Globus pallidus (tissue), 1 donor: ENCODE results near the gene ZNF581.

Experiments
- DNase-seq: peaks from one replicate; pipeline ENCODE4 v3.0.0-alpha.2; 2015; ENCODE audit warnings: low spot score

The ZNF581 gene, protein sequence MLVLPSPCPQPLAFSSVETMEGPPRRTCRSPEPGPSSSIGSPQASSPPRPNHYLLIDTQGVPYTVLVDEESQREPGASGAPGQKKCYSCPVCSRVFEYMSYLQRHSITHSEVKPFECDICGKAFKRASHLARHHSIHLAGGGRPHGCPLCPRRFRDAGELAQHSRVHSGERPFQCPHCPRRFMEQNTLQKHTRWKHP

DNA sequence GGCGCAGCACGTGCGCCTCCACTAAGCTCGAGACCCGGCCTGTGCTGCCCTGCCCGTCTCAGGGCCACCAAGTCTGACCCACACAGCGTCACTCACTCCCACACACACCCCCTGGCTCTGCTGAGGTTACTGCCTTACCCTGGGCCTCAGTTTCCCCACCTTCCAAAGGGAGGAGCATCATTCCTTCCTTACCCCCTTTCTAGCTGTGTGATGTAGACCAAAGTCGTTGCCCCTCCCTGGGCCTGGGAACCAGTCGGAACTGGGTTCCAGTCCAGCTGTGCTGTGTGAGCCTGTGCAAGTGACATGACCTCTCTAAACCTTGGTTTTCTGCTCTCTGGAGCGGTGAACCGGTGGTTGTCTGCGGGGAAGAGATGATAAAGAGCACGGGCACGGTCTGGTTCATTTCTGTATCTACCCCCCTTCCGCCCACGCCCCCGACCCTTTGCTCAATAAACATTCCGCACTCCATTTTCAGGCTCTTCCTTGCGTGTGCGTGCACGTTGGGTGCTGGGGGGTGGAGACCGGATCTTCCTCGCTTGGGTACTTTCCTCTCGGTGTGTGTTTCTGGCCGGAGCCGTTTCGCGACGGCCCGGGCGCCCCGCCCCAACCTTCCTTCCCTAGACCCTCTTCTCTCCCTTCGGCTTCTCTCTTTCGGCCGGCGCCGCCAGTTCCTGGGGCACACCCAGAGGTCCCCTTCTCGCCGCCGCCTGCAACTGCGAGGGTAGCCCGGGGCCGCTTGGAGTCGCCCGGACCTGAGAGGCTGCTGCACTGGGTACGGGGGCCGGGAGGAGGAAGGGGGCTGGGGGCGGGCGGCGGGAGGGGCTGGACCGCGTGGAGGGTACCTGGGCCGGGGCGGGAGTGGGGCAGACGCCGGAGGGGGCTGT is at the start of gene ZNF581:
Gene ZNF581 (plus strand): TSS at position 647 of the 884 bp plus-strand sequence. CDS start 923 bp downstream, outside the sequence.
- peak; percentile 58 for DNase-seq

DNA sequence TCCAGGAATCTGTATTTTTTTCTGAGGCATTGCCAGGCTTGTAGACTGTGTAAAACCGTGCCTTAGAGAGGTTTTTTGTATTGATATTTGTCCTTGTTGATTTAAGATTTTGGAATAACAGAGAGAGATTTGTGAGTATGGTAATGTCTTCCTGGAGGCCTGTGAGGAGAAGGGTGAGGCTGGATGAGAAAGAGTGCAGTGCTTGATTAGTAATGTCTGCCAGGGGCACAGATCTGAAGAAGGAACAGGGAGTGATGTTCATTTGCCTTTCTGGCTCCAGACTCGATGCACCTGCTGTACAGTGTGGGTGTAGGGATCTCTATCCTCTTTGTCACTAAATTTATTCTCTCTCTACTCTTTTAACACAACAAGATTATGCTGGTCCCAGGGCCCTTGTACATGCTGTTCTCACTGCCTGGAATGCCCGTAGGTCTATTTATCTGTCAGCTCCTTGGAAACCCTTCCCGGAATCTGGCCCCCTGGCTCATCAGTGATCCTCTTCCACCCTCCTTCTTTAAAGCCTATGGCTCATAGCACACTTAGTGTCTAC is 48.4 kb upstream of the ZNF581 start:
- no peak for DNase-seq

DNA sequence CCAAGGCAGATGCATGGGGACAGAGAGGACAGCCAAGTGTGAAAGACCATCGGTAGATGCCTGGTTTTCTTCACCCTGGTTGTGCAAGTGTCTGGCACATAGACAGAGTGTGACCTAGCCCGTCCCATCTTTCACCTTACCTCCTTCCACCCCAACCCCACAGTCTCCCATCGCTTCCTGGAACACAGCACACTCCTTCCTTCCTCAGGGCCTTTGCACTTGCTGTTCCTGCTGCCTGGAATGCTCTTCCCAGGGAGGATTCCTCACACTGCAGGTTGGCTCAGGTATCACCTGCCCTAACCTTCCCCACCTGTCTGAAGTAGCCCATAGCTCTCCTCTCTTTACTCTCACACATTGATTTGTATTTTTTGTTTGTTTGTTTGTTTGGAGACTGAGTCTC is 47.1 kb upstream of the ZNF581 start:
- DNase-seq, result no peak

DNA sequence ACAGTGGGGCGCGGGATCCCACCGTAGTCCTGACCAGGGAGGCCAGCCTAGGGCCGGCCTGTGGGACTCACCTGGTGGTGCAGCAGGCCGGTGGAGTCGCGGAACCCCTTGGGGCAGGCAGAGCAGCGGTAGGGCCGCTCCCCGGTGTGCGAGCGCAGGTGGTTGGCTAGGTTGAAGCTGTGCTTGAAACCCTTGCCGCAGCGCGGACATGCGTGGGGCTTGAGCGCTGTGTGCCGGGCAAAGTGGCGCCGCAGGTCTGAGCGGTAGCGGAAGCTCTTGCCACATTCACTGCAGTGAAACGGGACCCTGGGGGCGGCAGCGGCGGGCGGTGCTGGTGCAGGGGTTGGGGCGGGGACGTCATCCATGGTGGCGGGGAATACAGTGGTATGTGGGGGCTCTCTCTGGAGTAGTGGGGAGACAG is 45.9 kb upstream of the ZNF581 start:
- DNase-seq, result no peak

DNA sequence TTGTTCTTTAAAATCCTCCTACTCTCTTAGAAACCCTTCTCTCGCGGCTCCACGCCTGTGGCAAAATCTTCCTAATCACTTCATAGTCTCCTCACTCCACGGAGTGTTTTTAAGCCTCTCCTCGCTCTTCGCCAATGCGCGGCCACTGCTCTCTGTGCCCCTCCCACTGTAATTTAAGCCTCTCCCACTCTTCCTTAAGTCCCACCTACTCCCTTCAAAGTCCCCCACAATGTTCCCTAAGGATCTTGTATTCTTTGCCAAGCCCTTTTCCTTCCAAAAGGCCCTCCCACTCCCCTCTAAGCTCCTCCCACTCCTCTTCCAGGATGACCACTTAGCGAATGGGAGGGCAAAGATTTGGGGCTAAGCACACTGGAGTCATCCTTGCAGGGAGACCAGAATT is 45.4 kb upstream of the ZNF581 start:
- no peak for DNase-seq

DNA sequence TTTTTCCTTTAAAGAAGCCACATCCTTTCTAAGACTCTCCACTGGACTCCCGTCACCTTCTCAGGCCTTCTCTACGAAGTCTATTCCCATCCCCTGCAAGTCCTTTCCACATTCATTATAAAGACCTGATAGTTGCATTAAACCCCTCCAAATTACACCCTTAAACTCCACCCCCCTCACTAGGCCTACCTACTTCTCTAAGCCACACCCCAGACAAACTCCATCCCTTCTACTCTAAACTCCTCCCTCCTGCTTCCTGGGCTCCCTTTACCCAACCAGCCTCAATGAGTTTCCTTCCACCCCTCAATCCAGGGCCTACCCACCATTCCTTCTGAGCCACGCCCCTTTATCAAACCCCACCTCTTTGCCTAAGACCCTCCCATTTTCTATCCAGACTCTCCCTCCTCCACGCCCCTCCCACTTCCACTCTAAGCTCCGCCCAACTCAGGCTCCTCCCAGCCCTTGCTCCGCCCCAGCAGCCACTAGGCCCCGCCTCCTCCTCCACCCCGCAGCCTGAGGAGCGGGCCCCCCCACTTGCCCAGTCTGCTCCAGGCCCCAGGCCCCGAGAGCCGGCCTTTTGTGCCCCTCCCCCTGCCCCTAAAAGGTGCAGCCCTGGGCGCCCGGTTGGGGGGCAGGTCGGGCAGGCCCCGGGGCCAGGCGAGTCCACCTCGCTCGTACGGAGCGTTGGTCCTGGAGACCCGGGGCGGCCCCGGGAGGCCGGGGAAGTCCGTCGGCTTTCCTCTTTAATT is 44.6 kb upstream of the ZNF581 start:
- peak; percentile 94 for DNase-seq

DNA sequence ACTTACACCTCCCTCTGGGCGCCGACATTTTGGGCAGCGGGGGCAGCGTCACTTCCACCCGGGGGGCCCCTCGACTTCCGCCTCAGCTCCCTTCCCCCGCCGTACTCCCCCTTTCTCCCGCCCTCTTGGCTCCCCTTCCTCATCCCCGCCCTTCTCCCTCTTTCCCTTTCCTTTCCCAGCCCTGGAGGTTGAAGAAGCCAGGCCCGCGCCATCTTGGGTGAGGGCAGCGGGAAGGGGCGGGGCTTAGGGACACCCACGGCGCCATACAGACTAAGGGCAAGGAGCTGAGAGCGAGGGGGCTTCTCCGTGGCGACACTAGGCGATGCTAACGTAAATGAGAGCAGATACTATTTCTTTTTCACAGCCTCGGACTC is 44.0 kb upstream of the ZNF581 start, which contains the start of gene FIZ1:
Gene FIZ1 (minus strand): TSS at position 50 of the 374 bp plus-strand sequence. CDS start 1,652 bp downstream, outside the sequence.
- DNase-seq, result peak; percentile 100

DNA sequence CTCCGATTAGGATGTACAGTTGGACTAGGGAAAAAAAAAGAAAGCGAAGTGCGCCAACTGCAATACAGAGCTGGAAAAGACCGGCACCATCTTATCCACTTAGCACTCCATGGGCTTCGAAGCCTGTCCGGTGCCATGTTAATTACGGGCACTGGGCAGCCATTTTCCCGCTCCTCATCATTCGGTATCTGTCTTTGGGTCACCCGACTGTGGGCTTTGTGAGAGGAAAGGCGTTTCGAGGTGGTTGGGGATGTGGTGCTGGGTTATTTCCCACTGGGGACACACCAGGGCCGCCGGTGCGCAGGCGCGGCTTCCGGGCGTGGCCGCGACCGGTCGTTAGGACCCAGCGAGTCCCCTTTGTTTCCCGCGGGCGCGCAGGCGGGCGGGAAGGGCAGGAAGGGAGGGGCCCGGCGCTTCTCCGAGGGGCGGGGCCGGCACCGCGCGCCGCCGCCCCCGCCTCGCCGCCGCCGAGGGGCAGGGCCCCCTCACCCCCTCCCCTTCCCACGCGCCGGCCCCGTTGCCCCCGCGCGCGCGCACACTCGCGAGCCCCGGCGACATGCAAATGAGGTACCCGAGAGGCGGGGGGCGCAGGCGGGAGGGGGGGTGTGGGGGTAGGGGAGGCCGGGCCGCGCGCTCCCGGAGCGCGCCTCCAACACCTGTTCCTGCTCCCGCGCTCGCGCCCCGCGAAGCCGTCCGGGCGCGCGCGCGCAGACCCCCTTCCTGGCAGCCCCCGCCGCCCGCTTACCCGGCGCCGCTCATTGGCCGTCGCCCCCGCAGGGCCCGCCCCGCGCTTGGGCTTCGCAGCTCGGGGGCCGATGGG is 43.4 kb upstream of the ZNF581 start, which contains the start of gene ZNF524:
Gene ZNF524 (plus strand): TSS at position 447 of the 820 bp plus-strand sequence. CDS start 1,825 bp downstream, outside the sequence.
- DNase-seq, result peak; percentile 91

DNA sequence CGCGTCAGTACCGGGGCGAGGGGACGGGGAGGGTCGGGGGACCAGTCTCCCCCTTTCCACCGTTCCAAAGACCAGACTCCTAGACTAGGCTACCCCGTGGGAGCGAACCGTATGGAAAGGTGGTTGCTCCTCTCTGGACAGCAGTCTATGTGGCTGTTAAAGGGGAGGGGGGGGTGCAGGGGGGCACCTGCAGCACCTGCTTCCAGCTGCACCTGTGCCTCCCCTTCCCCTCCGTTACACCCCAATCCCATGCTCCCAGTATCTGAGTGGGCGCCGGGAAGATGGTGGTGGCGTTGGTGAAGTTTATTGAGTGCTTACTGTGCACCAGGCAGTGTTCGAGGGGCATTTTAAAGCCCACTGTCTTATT is 42.8 kb upstream of the ZNF581 start:
- DNase-seq, result no peak

DNA sequence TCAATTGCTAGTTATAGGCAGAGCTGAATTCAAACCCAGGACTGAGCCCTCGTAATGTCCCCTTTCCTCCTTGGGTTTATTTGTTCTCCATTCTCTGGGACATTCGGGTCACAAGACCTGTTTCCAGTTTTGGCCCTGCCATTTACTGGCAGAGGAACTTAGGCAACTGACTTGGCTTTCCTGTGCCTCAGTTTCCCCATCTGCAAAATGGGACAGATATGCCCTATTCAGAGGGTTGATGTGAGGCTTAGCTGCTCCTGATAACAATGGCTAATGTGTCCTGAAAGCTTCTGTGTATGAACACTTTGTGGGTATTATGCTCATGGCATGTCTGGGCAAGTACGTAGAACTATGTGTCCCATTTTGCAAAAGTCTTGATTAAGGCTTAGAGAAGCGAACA is 42.4 kb upstream of the ZNF581 start:
- no peak for DNase-seq

DNA sequence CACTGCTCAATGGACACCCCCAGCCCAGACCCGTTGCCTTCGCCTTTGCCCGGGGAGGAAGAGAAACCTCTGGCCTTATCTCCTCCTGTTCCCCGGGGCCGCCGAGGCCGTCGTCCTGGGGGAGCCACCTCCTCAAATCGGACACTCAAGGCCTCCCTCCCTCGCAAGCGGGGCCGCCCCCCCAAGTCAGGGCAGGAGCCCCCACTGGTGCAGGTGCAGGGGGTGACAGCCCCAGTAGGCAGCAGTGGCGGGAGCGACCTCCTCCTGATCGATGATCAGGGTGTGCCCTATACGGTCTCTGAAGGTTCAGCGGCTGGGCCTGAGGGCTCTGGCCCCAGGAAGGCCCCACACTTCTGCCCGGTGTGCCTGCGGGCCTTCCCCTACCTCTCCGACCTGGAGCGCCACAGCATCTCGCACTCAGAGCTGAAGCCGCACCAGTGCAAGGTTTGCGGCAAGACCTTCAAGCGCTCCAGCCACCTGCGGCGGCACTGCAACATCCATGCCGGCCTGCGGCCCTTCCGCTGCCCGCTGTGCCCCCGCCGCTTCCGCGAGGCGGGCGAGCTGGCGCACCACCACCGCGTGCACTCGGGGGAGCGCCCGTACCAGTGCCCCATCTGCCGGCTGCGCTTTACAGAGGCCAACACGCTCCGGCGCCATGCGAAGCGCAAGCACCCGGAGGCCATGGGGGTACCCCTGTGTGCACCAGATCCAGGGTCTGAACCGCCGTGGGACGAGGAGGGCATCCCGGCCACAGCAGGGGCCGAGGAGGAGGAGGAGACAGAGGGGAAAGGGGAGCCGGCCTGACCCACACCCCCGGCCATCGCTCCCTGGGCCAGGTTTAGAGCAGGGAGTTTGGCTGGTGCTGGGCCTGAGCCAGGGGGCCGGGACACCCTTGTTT is 41.1 kb upstream of the ZNF581 start:
- no peak for DNase-seq

DNA sequence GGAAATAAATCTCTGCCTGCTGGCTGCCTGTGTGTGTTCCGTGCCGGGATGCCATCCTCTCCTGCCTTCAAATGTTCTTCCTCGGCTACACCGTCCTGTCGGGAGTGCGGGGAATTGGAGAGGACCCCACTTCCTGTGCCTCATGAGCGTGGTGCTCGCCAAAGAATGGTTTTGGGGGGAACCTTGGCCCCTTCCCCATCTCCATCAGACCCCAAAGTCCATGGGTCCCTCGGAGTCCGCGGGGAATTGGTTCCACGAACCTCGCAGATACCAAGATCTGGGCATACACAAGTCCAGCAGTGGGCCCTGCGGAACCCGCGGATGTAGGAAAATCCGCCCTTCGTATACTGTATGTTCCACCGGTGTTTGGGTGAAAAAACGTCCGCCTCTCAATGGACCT is 40.3 kb upstream of the ZNF581 start:
- no peak for DNase-seq

DNA sequence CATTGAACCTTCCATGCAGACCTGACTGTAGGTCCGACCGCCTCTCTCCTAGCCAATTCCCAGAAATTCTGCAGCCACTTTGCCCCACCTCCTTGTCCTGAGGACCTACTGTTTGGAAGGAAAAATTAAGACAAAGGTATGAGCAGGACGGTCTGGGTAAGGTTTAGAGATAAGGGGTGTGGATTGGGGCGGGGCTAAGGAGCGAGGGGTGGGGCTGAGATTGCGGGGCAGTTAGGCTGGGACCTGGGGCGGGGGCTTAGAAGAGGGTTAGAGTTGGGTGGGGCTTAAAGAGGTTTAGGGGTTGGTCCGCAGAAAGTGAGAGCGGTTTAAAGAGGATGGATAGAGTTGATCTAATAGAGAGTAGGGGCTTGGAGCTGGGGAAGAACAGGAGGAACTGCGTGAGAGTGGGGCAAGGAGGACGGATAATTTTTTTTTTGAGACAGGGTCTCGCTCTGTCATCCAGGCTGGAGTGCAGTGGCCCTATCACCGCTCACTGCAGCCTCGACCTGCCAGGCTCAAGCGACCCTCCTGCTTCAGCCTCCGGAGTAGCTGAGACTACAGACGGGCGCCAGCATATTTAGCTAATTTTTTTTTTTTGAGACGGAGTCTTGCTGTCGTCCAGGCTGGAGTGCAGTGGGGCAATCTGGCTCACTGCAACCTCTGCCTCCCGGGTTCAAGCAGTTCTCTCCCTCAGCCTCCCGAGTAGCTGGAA is 39.7 kb upstream of the ZNF581 start:
- no peak for DNase-seq

DNA sequence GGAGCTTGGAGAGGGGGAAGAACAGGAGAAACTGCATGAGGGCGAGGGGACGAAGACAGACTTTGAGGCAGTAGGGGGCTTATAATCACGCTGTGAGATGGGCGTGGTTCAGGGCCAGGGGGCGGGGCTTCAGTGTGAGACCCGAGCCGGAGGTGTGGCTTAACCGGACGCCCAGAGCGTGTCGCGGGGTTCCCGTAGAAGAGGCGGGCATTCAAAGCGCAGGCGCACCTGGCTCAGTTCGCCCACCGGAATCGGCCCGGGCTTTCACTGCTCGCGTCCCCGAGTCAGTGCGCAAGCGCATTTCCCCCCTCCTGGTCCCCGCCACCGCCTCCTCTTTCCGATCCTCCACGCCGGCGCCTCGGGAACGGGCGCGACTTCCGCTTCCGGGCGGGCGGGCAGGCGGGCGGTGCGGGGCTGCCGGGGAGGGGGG is 38.2 kb upstream of the ZNF581 start:
- DNase-seq, result peak; percentile 92

DNA sequence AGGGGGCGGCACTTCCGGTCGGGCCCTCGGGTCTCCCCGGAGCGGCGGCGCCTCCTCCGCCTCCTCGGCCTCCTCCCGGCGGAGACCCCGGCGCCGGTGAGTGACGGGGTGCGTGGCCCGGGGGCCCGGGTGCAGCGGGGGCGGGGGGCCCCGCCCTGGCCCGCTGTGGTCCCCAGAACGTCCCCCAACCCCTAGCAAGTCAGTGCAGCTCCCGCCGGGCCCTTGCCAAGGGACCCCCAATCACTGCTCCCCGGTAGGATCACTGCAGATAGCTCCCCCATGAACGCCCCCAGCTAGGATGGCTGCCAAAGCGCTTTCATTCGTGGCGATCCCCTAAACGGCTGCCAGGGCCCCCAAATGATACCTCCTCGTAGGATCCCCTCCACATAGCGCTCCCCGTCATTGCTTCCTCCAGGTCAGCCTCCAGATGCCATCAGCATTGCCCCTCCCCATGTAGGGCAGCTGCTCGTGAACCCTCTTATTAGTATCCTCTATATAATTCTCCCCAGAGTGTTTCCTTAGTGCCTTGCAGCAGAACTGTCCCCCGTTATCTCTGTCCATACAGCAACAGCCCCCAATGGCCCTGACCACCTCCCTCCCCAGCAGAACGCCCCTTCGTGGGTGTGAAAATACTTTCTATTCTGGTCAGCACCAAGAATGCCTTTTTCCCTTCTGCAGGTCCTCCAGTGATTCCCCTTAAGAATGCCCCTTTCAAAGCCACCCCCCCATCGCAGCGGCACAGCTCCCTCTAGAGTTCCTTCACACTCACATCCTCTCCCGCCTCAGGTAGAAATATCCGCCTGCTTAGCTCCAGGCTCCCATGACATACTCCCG is 37.6 kb upstream of the ZNF581 start, which contains the start of gene ZNF865:
Gene ZNF865 (plus strand): TSS at position 11 of the 834 bp plus-strand sequence. CDS start 7,972 bp downstream, outside the sequence.
- peak; percentile 62 for DNase-seq

DNA sequence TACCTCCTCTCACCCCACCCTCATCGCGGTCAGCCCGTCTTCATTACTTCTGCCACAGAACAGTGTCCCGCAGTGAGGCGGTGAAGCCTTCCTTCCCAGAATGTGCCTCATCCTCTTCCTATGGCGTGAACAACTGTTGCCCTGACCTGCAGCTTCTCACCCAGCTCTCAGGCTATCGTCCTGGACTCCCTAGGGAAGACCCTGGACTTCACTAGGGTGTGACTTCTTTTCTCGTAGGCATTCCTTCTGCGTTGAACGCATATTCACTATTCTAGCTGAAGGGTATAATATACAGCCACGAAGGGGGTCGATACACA is 37.0 kb upstream of the ZNF581 start:
- no peak for DNase-seq

DNA sequence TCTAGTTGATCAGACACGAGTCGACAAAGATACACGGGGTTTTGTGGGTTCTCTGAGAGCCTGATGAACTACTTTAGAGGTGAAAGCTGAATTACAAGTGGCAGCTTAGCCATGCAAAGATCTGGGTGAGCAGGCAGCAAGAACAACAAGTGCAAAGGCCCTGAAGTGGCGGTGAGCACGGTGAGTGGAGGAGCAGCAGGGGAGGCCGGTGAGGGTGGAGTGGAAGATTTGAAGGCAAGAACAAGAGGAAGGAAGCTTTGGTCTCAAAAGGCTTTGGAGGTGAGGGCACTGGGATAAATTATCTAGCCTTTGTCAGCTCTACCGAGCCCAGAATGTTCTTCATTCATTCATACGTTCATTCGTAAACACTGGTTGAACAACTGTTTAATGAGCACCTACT is 36.6 kb upstream of the ZNF581 start:
- DNase-seq, result no peak

DNA sequence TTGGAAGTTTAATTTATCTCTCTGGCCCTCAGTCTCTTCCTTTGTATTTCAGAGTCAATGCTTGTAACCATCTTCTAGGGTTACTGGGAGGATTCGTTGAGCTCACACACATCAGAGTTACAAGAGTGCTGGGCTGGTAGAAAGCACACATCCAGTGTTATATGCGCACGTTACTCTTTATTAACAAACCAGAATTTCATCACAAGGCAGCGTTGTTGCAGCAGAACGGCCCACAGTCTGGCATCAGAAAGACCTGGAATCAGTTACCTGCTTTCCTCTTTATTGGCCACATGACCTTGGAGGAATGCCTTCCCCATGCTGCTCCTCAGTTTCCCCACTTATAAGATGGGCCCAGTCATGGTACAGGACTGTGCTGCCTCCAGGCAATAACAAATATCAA is 34.1 kb upstream of the ZNF581 start:
- no peak for DNase-seq
